ENCODE measurements around the gene SESTD1.

GRCh38 chr2:179313057-179313456 is 48.4 kb upstream of the SESTD1 start:
- TF ChIP-seq POLR2AphosphoS5 (IDR thresholded peaks at IDR 0.05; ENCODE audit: low read depth): no peak
- TF ChIP-seq CTCF (conservative IDR thresholded peaks at IDR 0.05; ENCODE audit: low read depth in 2 of 2): no peak
- no peak for TF ChIP-seq EZH2 (IDR thresholded peaks at IDR 0.05; ENCODE audit: low read depth, unreplicated experiment)
- no peak for TF ChIP-seq ETS1 (IDR thresholded peaks at IDR 0.05)
- TF ChIP-seq EZH2phosphoT487 (IDR thresholded peaks at IDR 0.05; ENCODE audit: unreplicated experiment): no peak
- no peak for TF ChIP-seq REST (IDR thresholded peaks at IDR 0.05; ENCODE audit: unreplicated experiment)
- TF ChIP-seq NANOG (IDR thresholded peaks at IDR 0.05; ENCODE audit: borderline replicate concordance): no peak
- TF ChIP-seq CREB1 (CRISPR knock-in tag; IDR thresholded peaks at IDR 0.05; ENCODE audit: low read depth): no peak
- TF ChIP-seq JUNB (IDR thresholded peaks at IDR 0.05; ENCODE audit: unreplicated experiment): no peak
- TF ChIP-seq STAT1 (IDR thresholded peaks at IDR 0.05; ENCODE audit: unreplicated experiment): no peak
